Measurements from ENCODE around the gene CPOX.
"Not testable (repeated sequence)": the region's sequence is repeated elsewhere in the genome, so short reads cannot be mapped to it uniquely, and the experiment has no call there.

Gene CPOX

DNA sequence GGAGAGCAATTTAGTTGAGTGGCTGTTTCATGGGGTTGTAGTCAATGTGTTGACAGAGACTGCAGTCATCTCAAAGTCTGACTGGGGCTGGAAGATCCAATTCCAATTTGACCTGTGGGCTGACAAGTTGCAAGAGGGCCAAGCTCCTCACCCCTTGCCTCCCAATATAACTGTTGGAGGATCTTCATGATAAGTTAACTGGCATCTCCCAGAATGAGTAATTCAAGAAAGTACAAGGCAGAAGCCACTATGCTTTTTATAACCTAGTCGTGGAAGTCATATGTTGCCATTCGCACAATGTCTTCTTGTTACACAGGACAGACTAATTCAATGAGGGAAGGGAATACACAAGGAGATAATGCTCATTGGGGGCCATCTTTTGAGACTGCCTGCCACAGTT lies 32.5 kb downstream of the CPOX start:
- no peak for DNase-seq

DNA sequence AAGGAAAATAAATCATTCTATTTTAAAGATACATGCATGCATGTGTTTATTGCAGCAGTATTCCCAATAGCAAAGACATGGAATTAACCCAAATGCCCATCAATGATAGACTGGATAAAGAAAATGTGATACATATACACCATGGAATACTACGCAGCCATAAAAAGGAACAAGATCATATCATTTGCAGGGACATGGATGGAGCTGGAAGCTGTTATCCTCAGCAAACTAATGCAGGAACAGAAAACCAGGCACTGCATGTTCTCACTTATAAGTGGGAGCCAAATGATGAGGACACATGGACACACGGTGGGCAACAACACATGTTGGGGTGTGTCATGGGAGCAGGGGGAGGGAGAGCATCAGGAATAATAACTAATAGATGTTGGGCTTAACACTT lies 33.6 kb downstream of the CPOX start:
- DNase-seq: not testable (repeated sequence)

DNA sequence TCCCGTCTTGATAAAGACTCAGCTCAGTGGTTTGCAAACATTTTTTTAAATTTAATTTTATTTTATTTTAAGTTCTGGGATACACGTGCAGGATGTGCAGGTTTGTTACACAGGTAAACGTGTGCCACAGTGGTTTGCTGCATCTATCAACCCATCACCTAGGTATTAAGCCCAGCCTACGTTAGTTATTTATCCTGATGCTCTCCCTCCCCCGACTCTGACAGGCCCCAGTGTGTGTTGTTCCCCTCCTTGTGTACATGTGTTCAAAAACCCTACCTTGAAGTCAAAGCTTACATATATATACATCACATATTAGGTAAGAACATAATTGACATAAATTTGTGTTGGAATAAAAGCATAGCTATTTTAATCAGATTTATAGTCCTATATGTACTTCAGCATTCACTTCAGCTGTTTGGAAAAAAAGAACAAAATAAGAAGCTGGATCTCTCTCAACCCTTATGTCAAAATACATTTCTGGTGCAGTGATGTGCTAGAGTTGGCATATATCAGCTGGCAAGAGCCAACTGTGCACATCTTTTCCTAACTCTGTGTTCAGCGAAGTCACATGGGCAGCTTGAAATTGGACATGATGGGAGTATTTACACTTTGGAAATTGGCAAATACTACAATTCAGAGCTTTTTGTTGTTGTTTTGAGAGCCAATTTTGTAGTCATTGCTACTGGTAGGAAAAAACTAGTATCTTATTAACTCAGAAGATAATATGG lies 35.1 kb downstream of the CPOX start:
- no peak for DNase-seq

DNA sequence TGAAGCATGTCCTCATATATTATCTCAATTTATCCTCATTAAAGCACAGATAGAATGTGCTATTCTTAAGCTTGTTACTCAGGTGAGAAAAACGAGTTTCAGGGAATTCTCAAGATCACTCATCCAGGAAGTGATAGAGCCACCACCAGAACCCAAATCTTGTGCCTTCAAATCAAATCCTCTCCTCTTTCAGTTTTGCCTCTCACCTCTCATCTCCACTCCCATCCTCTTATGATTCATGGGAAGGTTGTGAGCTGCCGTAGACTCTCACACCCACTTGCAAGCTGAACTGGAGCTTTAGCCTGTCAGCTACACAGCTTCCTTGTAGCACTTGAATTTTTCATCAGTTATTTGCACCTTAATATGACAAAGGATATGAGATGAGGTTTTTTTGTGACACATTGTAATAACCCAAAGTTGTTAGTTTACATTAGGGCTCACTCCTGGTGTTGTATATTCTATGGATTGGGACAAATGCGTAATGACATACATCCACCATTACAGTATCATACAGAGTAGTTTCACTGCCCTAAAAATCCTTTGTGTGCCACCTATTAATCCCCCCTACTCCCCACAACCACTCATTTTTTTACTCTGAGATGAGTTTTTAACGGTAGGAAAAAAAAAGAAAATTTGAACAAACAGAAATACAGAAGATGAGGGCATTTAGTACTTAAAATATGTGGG lies 35.9 kb downstream of the CPOX start:
- DNase-seq: no peak

DNA sequence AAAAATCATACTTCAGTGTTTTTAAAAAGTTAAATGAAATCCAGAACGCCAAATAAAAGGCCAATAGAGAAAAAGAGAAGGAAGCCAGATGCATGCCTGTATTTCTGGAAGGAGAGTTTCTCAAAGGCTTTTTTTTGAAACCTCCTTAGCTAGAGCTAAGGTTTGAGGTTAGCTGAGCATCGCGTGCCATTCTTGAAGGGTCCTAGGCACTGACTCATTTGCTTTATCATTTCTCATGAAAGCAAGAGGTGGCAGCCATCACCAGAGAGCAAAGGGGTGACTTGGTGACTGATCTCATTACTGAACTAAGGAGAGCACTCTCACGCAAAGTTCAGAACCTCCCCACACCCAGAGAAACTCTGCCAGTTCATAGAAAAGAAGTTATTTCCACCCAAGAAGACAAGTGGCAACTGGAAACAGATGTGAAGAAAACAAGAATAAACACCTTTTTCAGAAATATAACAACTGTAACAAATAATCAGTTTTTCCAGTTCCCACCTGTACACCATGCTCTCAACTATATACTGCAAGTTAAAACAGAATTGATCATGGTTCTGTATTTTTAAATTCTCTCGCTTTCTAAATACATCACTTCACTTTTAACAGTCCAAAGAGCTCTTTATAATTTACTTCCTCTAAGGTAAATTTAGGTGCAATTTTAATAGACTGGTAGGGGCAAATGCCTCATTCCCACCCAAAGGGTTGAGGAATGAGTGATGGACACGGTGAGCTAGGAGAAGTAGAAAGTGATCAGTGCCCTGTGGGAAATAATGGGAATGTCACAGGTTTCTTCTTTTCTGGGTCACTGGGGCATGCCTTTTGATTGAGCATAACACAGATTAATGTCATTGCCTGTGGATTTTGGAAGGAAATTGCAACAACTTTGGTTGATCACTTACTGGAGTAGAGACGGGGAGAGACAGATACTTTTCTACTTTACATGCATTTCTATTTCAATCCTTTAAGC lies 37.0 kb downstream of the CPOX start:
- DNase-seq: no peak

DNA sequence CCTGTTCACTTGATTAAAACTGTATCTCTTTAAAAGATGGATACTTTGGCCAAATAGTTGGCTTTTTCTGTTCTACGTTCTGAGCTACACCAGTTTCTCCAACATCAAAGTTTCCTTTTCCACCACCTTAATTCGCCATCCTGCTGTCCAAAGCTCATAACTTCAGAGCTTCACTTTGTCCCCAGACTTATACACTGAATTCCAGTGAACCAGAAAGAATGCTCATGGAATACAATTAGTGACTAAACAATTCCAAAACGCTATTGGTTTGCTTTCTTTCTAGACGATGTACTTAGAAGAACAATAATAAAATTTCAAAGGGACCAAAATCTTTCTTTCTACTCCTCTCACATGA lies 38.4 kb downstream of the CPOX start:
- DNase-seq: no peak

DNA sequence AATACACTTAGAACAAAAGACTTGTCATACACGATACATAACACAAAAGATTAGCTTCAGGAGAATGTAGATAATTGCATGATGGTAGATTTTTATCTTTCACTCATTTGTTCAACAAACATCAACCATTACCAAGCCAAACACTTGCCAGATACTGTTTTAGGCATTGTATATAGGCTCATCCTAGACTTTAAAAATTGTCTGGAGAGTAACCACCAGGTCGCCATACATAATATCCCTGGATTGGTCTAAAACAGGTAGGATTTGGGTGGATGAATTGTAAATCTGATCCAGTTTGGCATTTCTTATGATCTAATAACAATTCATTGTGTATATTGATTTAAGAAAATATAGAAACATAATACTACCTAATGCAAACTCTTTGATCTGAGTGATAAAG lies 38.8 kb downstream of the CPOX start:
- no peak for DNase-seq

DNA sequence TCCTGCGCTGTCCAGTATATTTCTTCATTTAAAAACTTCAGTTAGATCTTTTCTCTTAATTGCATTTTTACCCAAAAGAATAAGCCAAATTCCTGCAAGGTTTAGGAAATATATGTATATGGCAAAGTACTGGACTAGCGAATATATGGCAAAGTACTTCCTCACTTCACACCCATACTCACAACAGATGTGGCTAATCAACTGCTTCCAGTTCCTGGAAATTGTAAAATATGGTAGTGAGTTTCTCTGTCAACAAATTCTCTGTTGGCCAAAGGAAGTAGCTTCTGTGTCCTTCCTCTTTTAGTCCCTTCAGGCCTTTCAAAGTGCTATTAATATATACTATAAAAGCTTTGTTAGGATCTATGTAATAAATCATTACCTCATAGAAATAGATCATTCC lies 39.7 kb downstream of the CPOX start:
- no peak for DNase-seq

DNA sequence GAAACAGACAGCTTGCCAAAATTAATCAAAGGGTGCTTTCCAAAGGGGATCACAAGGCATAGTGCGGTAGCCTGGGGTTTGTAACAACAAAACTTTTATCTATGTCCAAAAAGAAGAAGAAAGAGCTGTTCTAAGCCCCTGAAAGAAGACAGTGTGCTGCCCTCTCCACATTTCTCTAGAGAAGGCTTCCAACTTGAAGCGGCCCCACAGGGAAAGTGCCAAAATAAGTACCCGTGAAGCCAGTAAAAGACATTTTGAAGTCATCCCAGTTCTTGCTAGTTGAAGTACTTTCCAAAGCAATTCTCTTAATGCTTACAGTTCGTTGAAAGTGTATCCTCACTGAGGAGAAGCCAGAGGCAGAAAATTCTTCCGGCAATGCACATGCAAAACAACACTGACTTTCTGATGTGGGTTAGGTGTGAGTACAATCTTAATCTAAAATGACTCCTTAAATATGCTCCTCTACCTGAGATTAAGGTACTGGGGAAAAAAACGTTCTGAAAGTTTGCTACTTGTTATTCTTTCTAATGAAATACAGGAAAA lies 40.3 kb downstream of the CPOX start:
- DNase-seq: no peak

DNA sequence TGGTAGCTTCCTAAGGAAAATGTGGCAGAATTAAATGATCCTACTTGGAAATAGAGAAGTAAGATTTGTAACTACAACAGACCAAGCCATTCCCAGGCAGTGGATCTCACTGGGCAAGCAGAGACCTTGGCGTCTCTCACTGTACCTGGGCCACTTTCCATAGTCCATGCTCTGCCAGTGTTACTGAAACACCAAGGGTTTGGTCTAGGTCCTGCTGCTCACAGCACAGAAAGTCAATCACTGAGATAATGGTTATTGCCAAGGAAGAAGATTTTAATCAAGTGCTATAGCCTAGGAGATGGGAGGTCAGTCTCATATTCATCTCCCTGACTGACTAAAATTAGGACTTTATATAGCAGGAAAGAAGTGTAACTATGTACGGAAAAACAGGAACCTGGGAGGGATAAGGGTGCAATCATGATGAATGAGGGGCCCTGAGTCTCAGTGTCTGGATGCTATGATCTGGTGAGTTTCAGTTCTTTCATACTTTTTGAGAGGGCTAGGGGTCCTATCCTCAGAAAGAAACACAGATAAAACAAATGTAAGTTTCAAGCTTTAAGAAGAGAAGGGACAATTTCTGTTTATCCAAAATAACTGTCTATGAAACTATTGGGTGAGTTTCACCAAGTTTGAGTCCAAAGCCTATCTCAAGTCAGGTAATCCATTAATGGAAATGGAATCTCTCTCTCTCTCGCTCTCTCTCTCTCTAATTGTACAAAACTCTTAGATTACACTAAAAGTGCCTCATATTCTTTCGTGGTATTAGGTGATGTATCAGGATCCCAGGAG lies 41.0 kb downstream of the CPOX start:
- no peak for DNase-seq

DNA sequence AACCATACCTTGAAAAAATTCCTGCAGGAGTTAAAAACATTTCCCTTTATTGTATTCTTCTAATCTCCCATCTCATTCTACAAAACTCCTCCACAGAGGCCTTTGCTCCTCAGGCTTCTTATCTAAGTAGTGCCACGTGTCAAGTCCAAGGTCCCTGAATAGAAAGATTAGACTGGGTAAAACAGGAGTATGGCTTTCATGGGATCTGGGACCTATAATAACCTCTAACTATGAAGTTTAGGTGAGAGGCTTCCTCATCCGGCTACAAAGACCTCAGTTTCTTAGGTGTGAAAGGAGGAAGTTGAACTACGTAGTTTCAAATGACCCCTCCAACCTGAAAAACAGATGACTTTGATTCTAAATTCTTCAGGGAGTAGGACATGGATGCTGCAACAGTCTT lies 41.7 kb downstream of the CPOX start:
- DNase-seq: no peak

DNA sequence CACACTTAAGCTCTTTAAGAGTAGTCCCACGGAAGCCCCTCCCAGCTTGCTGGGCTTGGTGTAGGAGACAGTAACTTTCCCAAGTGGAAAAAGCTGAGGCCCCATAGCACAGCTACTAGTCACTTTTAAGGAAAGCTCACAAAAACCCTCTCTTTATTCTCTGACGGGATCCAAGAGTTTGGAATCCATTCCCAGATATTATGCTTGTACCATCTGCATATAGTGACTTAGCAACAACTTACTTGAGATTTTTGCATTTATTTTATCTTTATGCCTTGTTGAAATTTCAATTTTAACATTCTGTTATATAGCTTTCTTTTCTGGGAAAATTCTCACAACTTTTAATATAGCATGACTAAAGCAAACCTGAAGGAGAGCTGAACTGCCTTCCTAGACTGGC lies 42.2 kb downstream of the CPOX start:
- no peak for DNase-seq

DNA sequence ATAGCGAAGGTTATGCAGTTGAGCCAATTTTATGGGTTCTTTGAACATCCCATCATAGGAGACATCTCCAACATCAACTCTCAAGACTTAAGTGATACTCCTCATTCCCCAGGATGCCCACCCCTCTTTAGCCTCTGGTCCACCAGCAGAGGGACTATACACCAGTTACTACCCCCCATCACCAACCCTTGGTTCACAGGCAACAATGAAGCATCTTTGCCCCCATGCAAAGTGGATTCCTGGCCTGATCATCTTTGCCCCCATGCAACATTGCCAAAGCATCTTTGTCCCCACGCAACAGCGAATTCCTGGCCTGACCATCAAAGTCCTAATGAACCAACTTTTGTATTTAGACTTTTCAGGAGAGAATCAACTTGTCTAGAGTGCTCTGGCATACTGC lies 42.6 kb downstream of the CPOX start:
- DNase-seq: no peak

DNA sequence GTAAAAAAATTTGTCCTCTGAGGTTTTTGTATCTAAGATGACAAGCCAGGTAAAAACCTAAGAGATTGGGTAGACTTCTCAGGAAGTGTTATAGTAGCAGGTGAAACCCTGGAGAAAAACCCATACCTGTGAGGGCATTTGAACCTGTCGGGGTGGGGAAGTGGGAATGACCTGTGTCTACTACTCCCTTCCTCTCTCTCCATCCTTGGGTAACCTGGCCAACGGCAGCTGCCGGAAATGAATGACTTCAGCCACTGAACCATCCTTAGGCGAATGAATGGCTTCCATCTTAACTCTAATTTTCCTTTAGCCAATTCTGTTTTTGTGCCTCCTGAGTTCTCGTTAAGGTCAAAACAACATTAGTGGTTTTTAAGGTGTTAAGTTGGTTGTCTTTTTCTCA lies 44.9 kb downstream of the CPOX start:
- DNase-seq: no peak

DNA sequence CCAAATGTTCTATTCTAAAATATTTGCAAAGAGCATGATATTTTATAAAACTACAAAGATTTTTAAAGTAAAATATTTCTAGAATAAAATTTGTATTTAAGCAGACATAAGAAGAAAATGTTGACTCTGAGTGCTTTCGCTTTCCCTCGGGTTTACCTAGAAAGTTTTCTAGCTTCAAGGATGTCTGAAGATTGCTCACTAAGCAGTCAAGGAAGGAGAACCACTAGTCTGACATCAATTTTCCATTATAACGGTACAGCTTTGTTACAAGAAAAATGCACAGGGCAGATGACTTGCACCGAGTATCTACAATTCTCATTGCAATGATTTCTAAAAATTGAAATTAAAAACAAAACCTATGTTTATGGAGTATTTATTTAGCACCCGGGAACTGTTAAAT lies 47.5 kb downstream of the CPOX start:
- no peak for DNase-seq

DNA sequence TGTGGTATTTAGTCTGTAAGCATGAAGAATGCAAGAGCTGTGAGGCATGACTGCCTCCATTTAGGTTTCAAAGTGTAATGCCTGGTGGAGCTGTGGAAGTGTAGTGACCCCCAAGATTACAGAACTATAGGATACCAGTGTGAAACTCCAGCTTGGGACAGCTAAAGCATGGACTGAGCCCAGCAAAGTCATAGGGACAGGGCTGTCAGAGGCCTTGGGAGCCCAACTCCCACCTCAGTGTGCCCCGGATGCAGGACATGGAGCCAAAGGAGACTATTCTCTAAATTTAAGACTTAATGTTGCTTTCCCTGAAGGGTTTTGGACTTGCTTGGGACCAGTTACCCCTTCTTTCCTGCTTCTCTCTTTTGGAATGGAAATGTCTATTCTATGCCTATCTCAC lies 50.8 kb downstream of the CPOX start:
- no peak for DNase-seq

DNA sequence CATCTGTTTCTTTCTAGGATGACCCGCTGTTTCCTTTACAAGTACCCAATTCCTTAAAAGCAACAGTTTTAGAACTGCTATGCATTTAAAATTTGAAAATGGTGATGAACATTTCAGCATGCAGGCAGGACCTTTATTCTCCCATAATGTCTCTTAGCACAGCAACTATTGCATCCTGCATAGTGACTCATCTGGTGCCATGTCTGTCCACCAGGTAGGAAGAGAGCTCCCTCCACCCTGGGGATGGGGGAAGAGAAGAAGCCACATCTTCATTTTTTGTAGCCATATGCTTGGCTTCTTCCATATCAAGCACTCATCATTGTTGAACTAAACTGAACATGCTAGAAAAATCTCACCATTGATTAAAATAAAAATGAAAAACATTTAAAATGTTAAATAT lies 51.7 kb downstream of the CPOX start:
- no peak for DNase-seq

DNA sequence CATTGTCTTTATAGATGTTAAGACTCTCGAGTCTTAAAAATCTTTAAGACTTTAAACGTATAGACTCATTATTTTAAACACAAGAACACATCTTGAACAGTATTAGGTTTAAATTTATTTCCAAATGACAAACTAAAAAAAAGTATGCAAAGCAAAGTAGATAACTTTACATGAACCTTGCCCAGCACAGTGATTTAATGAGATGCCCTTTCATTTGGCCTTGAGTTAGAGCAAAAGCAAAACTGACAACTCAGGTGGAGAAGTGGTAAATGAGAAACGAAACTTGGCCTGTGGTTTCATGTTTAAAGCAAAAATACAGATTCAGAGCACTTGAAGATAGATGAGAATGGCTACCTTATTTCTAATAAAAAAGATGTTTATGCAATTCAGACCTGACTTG lies 53.1 kb downstream of the CPOX start:
- DNase-seq: no peak

DNA sequence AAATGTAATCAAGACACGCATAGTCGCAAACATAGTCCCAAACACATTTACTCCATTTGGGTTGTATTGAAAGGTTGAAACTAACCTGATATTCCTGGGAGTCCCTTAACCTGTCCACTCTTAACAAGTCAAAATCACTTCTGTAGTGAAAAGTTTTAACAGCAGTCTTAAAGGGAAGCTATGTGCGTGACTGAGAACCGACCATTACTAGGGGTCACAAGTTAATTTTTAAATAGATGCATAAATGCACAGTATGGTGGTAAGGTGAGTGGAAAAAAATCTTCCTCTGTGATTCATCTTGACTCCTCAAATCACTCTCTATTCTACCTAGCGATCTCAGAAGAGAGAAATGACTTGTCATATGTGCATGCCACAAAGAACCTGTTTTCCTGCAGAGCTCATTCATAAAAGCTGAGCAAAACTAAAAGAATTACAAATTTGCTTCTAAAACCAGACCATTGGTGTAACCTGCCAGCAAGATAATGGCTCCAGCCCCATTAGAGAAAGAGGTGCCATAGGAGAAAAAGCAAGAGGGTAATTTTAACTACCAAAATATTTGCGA lies 56.9 kb downstream of the CPOX start:
- no peak for DNase-seq

DNA sequence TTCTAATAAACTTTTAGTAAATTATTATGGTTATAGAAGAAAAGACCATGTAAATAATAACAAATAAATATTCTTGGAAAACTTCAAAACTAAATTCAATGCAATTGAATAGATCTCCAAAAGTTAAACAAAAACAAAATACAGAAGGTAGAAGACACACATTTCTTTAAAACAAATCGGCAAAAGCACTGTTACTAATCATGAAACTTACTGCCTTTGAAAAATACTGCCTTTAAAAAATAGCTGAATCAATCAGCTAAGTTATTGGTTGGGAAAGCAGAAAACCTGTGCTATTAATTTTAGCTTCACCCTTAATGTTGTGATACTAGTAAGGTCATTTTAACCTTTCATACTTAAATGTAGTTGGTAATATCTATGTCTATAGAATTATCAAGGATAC lies 58.7 kb downstream of the CPOX start:
- DNase-seq: no peak

DNA sequence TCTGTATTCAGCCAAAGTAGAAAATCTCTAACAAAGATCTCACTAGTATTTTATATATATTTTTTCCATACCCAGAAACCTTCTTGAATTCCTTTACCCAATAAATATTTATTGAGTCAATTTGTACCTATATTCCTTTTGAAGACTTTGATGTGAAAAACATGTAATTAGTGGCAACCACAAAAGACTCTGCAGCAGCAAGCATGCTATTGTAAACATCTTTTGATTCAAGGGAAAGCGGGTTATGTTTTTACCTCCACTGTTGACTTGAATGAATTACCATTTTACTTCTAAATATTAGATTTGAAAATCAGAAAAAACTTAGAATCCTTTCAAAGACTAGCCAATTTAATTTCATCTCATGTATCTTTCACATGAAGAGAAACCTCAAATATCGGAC lies 59.2 kb downstream of the CPOX start:
- DNase-seq: no peak
